Prostate gland (tissue), 2 donors: Measurements from ENCODE around the gene ZNF691.
"Not testable (repeated sequence)": the region's sequence is repeated elsewhere in the genome, so short reads cannot be mapped to it uniquely, and the experiment has no call there.

Experiments
- POLR2A ChIP-seq: fragments of 450-650 bp; IDR thresholded peaks from one replicate; pipeline ENCODE4 v1.6.1; 2016; ENCODE audit warnings: antibody characterized with exemption, mild to moderate bottlenecking
- POLR2AphosphoS5 ChIP-seq: sonication (generic); formaldehyde crosslinking; IDR thresholded peaks from one replicate; pipeline ENCODE4 v1.6.1; 2017; ENCODE audit warnings: antibody characterized with exemption
- TF ChIP-seq, protein P1 (sequence below), 4 experiments: fragments of 200-600 bp in 2 of 4; fragments of 450-650 bp in 2 of 4; sonication (generic) in 2 of 4; IDR thresholded peaks; 1 replicate in 3 of 4; 2 replicates in 1 of 4; pipeline ENCODE4 v1.5.1; 2016 to 2019; ENCODE audit warnings: antibody characterized with exemption in 4 of 4, mild to moderate bottlenecking in 2 of 4, moderate library complexity in 2 of 4

DNA sequence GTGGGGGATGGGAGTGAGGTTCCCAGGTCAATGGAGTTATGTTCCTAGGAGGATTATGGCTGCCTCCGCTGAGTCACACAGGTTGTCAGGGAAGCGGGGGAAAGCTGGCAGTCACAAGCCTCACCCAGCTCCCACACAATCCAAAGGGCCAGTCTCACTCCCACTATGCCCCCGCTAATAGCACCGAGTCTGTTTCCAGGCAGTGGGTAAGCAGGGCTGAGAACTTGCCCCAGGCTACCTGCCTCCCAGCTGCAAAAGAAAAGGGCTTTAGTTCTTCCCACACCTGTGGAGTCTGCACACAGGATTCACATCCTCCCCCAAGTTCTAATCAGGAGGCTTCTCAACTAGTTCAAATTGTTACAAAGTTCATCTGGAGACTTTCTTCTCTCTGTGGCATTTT is 53.5 kb downstream of the ZNF691 start:
- TF ChIP-seq, protein P1, sequence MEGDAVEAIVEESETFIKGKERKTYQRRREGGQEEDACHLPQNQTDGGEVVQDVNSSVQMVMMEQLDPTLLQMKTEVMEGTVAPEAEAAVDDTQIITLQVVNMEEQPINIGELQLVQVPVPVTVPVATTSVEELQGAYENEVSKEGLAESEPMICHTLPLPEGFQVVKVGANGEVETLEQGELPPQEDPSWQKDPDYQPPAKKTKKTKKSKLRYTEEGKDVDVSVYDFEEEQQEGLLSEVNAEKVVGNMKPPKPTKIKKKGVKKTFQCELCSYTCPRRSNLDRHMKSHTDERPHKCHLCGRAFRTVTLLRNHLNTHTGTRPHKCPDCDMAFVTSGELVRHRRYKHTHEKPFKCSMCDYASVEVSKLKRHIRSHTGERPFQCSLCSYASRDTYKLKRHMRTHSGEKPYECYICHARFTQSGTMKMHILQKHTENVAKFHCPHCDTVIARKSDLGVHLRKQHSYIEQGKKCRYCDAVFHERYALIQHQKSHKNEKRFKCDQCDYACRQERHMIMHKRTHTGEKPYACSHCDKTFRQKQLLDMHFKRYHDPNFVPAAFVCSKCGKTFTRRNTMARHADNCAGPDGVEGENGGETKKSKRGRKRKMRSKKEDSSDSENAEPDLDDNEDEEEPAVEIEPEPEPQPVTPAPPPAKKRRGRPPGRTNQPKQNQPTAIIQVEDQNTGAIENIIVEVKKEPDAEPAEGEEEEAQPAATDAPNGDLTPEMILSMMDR (IDR thresholded peaks at IDR 0.05) = not testable (repeated sequence)
- not testable (repeated sequence) for TF ChIP-seq POLR2A, POLR2AphosphoS5
